Measurements from ENCODE around the gene TRIP13.
"Not testable (repeated sequence)": the region's sequence is repeated elsewhere in the genome, so short reads cannot be mapped to it uniquely, and the experiment has no call there.

The TRIP13 gene

GRCh38 chr5:872301-872700 lies 20.4 kb upstream of the TRIP13 start:
- peaks cover 88% of the 10 kb centered on the region for H3K36me3 Mint-ChIP-seq (ENCODE audit: low read depth)
- no peaks in the 10 kb centered on the region for H3K27me3 Mint-ChIP-seq (ENCODE audit: low read depth)
- no peak overlapping the region for H3K27ac Mint-ChIP-seq
- no peaks in the 10 kb centered on the region for H3K4me1 Mint-ChIP-seq
- no peaks in the 10 kb centered on the region for H3K9me3 Mint-ChIP-seq
- H3K4me3 Mint-ChIP-seq = no peak overlapping the region
- TF ChIP-seq CTCF (IDR thresholded peaks at IDR 0.05; ENCODE audit: unreplicated experiment in 3 of 3) = no peak

- Mint-ChIP-seq H3K4me3 (no peak overlapping the region), H3K4me1 (no peaks in the 10 kb centered on the region), H3K27me3 (ENCODE audit: low read depth) (no peaks in the 10 kb centered on the region), H3K9me3 (no peaks in the 10 kb centered on the region), H3K36me3 (ENCODE audit: low read depth) (peaks cover 89% of the 10 kb centered on the region), H3K27ac (no peak overlapping the region)
- TF ChIP-seq CTCF (IDR thresholded peaks at IDR 0.05; ENCODE audit: unreplicated experiment in 3 of 3) = no peak
Measured at GRCh38 chr5:873328-873727, 19.4 kb upstream of the TRIP13 start.

- no peak overlapping the region for H3K27ac Mint-ChIP-seq
- H3K36me3 Mint-ChIP-seq (ENCODE audit: low read depth) = peaks cover 70% of the 10 kb centered on the region
- no peak overlapping the region for H3K4me3 Mint-ChIP-seq
- H3K4me1 Mint-ChIP-seq = no peaks in the 10 kb centered on the region
- H3K27me3 Mint-ChIP-seq (ENCODE audit: low read depth) = no peaks in the 10 kb centered on the region
- TF ChIP-seq CTCF (IDR thresholded peaks at IDR 0.05; ENCODE audit: unreplicated experiment in 3 of 3) = no peak
- H3K9me3 Mint-ChIP-seq = no peaks in the 10 kb centered on the region
Measured at GRCh38 chr5:875931-876330, 16.8 kb upstream of the TRIP13 start.

GRCh38 chr5:876398-877365 lies 16.0 kb upstream of the TRIP13 start:
- no peaks in the 10 kb centered on the region for H3K9me3 Mint-ChIP-seq
- H3K36me3 Mint-ChIP-seq (ENCODE audit: low read depth) = peaks cover 70% of the 10 kb centered on the region
- H3K27me3 Mint-ChIP-seq (ENCODE audit: low read depth) = no peaks in the 10 kb centered on the region
- no peak overlapping the region for H3K4me3 Mint-ChIP-seq
- no peak overlapping the region for H3K27ac Mint-ChIP-seq
- no peak for TF ChIP-seq CTCF (IDR thresholded peaks at IDR 0.05; ENCODE audit: unreplicated experiment in 3 of 3)
- H3K4me1 Mint-ChIP-seq = no peaks in the 10 kb centered on the region

- no peak for TF ChIP-seq CTCF (IDR thresholded peaks at IDR 0.05; ENCODE audit: unreplicated experiment in 3 of 3)
- Mint-ChIP-seq H3K36me3 (ENCODE audit: low read depth) (peaks cover 74% of the 10 kb centered on the region), H3K27me3 (ENCODE audit: low read depth) (no peaks in the 10 kb centered on the region), H3K4me1 (no peaks in the 10 kb centered on the region), H3K4me3 (no peak overlapping the region), H3K27ac (no peak overlapping the region), H3K9me3 (no peaks in the 10 kb centered on the region)
Measured at GRCh38 chr5:878125-878524, 14.6 kb upstream of the TRIP13 start.

GRCh38 chr5:878677-879076 lies 14.0 kb upstream of the TRIP13 start:
- H3K36me3 Mint-ChIP-seq (ENCODE audit: low read depth) = peaks cover 73% of the 10 kb centered on the region
- H3K9me3 Mint-ChIP-seq; H3K27me3 Mint-ChIP-seq (ENCODE audit: low read depth); H3K27ac Mint-ChIP-seq; H3K4me3 Mint-ChIP-seq; H3K4me1 Mint-ChIP-seq: not testable (repeated sequence)
